CD4-positive, alpha-beta T cell treated with Interleukin-6 for 4 hours (primary cell): ENCODE data around the gene DAAM2.

Source experiments
- DNase-seq: peaks from one replicate; pipeline ENCODE4 v3.0.0-alpha.2; 2020; ENCODE audit warnings: mixed read lengths

The DAAM2 gene

DNA sequence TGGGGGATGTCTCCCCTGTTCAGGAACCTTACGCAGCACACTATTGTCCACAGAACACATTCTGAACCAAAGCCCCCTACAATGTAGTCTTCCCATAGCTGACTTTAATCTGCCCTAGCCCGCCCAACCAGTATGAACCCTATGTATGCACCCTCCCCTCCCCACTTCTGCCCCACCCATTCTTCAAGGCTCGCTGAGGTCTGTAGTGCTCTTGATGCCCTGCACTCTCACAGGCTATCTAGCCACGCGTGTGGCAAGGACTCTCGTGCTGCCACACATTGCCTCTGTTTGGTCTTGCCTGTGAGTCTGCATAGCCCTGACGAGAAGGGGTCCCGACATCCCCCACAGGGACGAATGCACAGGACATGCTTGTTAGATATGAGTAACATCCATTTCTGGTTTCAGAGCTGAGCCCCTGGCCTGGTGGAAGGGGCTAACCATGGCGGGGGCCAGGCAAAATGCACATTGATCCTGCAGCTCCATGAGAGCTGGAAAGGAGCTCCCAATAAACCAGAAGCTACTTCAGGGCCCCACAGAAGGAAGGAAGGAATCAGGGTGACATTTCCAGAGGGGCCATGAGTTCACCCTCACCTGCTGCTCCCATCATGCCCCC is 119.4 kb downstream of the DAAM2 start:
- no peak for DNase-seq

- DNase-seq, result no peak
These were observed 120.3 kb downstream of the DAAM2 start for GRCh38 chr6:39912446-39912845.

GRCh38 chr6:39913391-39913916 is 121.3 kb downstream of the DAAM2 start:
- no peak for DNase-seq

- no peak for DNase-seq
These were observed 122.1 kb downstream of the DAAM2 start for GRCh38 chr6:39914239-39914638.

DNA sequence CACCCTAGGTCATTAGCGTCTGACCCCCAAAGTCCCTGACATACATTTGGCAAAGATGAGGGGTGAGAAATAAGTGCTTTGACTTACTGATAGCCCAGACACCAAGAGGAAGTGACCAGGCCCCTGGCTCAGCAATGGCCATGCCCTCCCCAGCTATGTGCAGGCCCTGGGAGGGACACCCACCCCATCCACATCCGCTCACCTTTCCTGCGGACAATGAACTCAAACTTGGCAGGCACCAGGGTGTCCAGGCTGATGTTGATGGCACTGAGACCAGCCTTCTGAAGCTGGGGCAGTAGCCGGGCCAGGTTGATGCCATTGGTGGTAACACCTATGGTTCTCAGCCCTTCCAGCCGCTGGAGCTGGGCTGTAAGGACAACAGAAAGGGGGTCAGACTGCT is 123.7 kb downstream of the DAAM2 start:
- no peak for DNase-seq

DNA sequence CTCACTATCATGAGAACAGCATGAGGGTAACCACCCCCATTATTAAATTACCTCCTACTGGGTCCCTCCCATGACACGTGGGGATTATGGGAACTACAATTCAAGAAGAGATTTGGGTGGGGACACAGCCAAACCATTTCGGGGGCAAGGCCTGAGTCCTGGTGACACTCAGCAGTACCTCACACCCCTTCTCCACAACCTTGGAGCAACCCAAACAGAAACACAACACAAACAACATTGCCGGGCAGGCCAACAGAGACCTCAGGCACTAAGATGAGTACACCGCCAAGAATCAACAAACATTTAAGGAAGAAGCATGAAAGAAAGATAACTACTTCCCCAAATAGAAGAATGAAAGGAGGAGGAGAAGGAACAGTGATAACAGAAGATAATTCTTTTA is 125.2 kb downstream of the DAAM2 start:
- DNase-seq, result no peak

DNA sequence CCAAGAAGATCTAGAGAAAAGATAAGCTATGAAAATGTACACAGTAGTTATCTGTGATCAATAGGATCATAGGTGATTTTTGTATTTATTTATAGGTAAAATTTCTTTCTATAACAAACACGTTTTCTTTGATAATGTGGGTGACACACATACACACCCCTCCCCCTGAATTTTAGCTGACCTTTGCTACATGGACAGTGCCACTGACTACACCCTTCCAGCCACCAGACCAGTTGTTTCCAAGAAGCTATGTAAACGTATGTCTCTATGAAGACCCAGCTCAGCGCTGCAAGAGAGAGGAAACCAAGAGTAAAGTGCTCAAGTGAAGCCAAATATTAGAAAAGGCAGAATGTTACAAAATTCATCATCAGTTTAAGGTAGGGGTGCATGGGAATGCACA is 125.8 kb downstream of the DAAM2 start:
- DNase-seq, result no peak

GRCh38 chr6:39918831-39919230 is 126.7 kb downstream of the DAAM2 start:
- no peak for DNase-seq

DNA sequence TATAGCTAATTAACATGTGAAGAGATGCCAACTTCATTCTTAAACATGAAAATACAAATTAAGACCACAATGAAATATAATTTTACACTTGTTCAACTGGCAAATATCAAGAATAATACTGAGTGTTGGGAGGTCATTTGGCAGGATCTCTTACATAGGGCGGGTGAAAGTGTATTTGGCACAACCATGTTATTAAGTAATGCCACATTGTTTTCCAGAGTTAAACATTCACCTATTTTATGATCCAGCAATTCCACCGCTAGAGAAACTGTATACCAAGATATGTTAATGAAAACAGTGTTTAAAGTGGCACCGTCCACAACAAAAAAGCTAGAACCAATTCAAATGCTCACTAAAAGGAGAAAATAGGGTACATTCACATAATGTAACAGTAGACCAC is 128.0 kb downstream of the DAAM2 start:
- no peak for DNase-seq

- no peak for DNase-seq
These were observed 130.6 kb downstream of the DAAM2 start for GRCh38 chr6:39922821-39923220.

DNA sequence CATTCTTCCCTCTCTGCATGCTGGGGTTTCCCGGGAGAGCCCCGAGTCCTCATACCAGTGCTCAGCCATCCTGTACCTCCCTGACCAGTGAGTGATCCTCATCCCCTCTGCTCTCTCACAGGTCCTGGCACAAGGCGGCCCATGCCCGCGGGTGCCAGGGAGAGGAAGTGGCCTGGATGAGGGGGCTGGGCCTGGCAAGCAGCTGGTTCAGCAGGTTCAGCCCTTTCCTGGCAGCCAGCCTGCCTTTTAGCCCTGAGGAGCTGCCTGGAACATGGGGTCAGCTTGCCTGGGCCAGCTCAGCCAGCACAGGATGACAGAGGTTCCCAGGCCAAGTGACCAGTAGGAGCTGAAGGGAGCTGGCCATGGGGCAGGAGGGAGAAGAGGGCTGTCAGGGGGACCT is 131.2 kb downstream of the DAAM2 start:
- DNase-seq, result no peak

DNA sequence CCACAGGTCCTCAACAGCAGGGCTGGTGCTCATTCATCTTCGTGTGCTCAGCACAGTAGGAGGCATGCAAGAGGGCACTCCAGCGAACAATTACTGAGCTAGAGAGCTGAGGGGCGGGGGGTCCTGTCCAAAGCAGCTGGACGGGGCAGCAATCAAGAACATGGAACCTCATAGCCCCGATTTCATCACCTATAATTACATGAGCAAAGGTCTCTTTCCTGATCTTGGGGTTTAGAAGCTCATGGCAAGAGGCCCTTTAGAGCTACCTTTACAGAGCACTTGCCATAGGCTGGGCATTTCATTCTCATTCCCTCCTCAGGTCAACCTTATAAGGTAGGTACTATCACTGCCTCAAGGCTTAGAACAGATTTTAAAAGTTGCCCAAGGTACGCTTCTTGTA is 131.7 kb downstream of the DAAM2 start:
- DNase-seq, result no peak

DNA sequence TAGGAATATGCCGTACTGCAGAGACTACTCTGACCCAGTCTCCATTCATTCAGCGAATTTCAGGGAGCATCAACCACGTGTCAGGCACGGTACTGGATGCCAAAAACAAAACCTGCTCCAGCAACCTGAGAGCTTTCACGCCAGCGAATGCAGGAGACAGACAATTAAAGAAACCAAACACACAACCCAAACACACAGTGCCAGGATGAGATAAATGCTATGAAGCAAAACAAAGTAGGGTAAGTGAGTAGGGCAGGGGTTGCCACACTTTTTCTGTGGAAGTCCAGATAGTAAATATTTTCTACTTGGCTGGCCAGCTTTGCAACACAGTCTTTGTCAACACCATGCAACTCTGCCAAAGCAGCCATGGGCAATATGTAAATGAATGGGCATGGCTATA is 132.1 kb downstream of the DAAM2 start:
- no peak for DNase-seq

- DNase-seq, result no peak
These were observed 133.2 kb downstream of the DAAM2 start for GRCh38 chr6:39925191-39925930.

- no peak for DNase-seq
These were observed 133.7 kb downstream of the DAAM2 start for GRCh38 chr6:39925931-39926290.

DNA sequence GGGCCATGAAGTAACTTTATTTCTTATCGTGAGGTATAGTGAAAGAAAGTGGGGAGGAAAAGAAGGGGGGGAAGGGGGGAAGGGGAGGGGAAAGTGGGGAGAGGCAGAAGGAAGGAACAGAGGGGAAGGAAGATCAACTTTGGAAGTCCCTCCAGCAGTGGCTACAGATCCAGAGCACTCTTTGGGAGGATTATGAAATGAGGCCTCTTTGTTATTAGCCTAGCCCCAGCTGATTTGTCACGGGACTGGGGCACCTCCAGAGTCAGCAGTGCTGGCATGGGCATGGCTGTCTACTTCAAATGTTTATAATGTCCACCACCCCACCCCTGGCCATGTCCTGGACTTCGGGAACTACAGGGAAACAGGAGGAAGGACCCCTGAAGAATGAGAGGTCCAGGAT is 134.5 kb downstream of the DAAM2 start:
- no peak for DNase-seq

DNA sequence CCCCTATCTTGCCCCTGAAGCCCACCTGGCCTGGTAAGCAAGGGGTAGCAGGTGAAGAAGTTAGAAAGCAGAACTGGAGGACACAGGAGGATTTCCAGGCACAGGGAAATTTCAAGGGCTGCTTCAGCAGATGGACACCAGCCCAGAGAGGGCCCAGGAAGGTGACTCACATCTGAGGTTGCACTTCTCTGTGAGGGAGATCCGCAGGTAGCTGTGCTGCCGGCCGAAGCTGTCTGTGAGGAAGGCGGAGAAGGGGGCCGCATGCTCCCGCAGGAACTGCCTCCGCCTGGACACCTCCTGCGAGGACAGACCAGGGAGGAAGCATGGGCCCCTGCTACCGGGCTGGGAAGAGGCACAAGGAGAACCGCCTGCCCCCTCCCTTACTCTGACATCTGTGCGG is 135.0 kb downstream of the DAAM2 start:
- no peak for DNase-seq

GRCh38 chr6:39929039-39929732 is 137.0 kb downstream of the DAAM2 start:
- no peak for DNase-seq

DNA sequence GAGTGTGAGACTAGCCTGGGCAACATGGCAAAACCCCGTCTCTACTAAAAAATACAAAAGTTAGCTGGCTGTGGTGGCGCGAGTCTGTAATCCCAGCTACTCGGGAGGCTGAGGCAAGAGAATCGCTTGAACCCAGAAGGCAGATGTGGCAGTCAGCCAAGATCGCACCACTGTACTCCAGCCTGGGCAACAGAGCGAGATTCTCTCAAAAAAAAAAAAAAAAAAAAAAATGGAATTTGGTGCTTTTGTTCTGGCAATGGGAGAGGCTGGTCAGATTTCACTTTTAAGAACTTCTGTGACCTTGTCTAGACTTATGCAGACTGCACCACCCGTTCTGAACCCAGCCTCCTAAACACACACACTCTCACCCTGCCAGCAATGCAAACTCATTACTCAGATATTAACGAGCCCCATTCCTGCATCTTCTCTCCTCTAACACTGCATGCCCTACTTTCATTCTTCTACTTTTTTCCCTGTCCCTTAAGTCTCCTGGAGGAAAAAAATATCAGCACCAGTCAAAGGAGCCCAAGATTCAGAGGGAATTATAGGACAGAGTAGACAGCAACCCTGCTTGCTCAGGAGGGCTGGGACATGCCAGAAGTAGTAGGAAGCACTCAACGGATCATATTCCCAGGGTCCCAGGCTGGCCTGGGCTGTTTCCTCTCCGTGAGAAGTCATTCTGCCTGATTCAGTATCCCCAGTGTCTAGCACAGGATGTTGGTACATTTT is 137.7 kb downstream of the DAAM2 start:
- no peak for DNase-seq

DNA sequence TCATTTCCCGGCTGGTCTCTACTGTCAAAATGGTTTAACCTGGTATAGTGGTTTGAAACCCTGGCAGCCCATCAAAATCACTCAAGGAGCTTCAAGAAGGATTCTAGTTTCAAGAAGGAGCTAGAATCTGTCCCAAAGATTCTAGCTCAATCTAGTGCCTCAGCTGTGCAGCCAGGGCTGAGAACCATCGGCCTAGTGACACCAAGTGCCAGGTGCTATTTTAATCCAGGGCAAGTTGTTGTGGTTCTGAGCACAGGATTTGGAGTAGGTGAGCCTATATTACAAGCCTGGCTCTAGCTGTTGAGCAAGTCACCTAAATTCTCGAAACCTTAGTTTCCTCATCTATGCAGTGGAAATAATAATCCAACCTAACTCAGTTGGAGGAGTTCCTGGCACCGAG is 138.4 kb downstream of the DAAM2 start:
- DNase-seq, result no peak

GRCh38 chr6:39931607-39932006 is 139.4 kb downstream of the DAAM2 start:
- no peak for DNase-seq

GRCh38 chr6:39932386-39932910 is 140.3 kb downstream of the DAAM2 start:
- no peak for DNase-seq

DNA sequence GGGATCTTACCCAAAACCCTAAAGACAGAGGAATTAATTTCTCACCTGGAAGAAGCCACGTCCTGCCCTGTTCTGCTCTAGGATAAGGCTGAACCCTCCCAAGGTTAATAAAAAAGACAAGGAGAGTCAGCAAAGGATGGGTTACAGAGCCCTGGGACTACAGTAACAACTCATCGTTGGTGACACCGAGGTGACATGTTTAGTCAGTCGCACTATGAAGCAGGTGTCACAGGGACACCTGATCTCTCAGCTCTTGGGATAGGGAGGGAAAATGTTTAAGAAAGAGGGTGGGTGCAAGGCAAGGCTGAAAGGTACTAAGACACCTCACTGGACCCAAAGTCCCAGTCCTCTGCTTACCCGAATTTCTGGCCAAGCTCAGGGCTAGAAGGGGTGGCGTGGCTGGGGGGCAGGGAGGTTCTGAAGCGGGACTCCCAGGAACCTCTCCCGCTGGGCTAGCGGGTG is 141.5 kb downstream of the DAAM2 start:
- DNase-seq, result no peak
